Stimulated activated CD8-positive, alpha-beta memory T cell treated with anti-CD3 and anti-CD28 coated beads, Interleukin-15, amount 100 ng/mL, for 48 hours (primary cell): ENCODE results near the gene IRF5.
"Not testable (repeated sequence)": the region's sequence is repeated elsewhere in the genome, so short reads cannot be mapped to it uniquely, and the experiment has no call there.

Experiments
- DNase-seq, 2 donors: peaks; one replicate each; pipeline ENCODE4 v3.0.0-alpha.2; 2020; ENCODE audit warnings: low read depth in 2 of 2

IRF5 gene

DNA sequence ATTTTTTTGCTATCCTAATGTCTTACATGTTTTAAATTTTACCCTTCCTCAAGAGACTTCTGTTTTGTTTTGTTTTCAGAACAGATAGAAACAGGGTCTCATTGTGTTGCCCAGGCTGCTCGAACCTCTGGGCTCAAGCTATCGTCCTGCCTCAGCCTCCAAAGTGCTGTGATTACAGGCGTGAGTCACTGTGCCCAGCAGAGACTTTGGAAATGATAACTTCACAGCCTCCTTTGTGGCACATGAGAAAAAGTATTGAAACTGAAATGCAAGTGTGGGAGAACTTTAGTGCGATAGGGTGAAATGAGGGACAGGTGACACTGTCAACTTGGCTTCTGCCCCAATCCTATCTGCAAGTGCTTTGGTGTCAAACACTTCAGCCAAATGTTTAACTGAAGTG is 21.6 kb downstream of the IRF5 start:
- DNase-seq, result no peak

GRCh38 chr7:128961030-128961659 is 23.4 kb downstream of the IRF5 start:
- no peak for DNase-seq

- no peak for DNase-seq
These were observed 25.2 kb downstream of the IRF5 start for GRCh38 chr7:128962899-128963298.

- no peak for DNase-seq
These were observed 25.6 kb downstream of the IRF5 start for GRCh38 chr7:128963327-128963757.

DNA sequence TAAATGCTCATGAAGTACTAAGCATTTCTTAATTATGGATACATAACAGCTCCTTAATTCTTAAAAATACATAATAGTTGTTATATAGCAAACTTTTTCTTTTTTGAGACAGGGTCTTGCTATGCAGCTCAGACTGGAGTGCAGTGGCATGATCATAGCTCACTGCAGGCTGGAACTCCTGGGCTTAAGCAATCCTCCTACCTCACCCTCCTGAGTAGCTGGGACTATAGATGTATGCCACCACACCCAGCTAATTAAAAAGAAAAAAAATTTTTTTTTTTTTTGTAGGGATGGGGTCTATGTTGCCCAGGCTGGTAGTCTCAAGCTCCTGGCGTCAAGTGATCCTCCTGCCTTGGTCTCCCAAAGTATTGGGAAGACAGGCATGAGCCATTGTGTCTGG is 30.9 kb downstream of the IRF5 start:
- DNase-seq, result no peak

DNA sequence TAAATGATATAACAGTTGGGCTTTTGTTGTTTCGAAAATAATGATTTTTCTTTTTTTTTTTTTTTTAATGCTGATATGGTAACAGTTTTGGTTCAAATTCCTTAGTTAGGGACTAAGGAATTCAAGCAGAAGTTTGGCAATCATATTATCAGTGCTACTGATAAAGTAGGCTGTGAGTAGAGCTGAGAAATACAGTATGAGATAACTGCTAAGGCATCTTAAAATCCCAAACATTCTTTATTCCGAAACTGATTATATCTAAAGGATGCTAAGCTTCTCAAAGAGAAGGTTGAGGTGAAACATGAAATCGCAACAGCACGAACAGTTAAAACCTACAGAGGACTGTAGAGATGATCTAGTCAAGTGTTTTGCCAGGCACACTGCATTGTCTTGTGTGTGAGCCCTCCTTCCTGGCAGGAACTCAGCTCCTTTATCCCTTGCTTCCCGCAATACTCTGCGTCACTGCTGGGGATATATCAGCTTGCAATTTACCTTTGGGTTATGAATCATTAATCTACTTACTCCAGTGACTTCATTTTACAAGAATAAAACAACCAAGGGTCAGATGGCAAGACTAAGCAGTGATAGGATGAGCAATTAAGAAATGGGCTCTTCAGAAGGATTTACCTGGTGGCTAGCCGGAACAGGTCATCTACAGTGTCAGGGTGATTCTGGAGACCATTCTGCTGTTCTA is 36.7 kb downstream of the IRF5 start:
- DNase-seq, result no peak

DNA sequence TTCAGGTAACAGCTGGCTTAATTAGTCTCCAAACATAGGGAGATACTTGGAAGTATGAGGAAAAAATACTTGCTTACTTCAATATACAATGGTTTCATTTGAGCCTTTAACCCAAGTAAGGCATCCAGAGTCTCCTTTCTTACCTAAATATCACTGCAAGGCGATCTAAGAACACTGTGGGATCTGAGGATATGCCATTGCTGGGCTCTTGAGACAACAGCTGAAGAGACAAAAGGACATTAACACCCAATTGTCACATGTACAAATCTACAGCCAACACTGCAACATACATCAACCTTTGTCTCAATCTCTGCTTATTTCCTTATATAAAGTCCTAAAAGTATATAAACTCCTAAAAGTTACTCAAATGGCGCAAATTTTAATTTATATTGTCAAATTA is 44.4 kb downstream of the IRF5 start:
- no peak for DNase-seq

GRCh38 chr7:128985660-128986059 is 47.9 kb downstream of the IRF5 start:
- DNase-seq, result no peak

GRCh38 chr7:128986609-128987008 is 48.9 kb downstream of the IRF5 start:
- no peak for DNase-seq

GRCh38 chr7:128988372-128988771 is 50.6 kb downstream of the IRF5 start:
- no peak for DNase-seq

GRCh38 chr7:128989961-128990360 is 52.2 kb downstream of the IRF5 start:
- no peak for DNase-seq

GRCh38 chr7:128993419-128993818 is 55.7 kb downstream of the IRF5 start:
- no peak for DNase-seq

- not testable (repeated sequence) for DNase-seq
These were observed 56.8 kb downstream of the IRF5 start for GRCh38 chr7:128994560-128994959.

GRCh38 chr7:128997181-128997580 is 59.5 kb downstream of the IRF5 start:
- DNase-seq, result no peak
